Measurements from ENCODE around the gene ZNF83. TPM values are rescaled to one million over a fixed set of nuclear protein-coding genes. Genes with fewer than 3 reads are reported as not detected.

ZNF83 gene
- total and polyA plus RNA-seq, 7 donors = 5.8 to 96.7 (median 49.2) TPM

DNA sequence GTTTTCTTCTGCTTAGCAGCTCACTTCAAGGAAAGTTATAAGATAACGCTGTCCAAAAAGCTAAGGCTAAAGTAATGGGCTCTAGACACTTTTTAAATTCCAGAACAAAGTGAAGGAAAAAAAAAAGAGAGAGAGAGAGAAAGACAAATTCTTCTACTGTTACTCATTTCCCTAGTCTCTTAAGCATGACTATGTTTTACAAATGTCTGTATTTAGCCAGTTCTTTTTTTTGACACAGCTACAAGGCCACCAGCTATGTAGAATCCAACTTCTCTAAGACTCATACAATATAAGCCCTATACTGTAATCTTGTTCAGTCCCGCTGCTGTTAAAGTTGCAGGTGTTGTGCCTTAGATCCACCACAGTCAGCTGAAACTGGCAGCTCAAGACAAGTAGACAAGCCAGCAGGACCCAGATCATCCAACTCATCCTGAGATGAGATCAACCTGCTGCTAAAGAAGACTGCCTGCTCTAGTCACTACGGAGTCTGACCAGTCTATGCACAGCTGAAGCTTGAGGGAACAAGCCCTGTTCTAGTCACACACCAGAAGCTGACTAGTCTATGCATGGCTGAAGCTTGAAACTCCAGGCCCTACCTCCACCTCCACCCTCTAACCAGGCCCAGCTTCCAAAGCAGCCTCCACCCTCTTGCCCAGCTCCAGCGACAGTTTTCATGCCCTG lies 10.3 kb upstream of the ZNF83 start:
- intact Hi-C loops (cut with DNase I) = no loop called here
- TF ChIP-seq POLR2AphosphoS5 (IDR thresholded peaks at IDR 0.05) (no peak), POLR2A (IDR thresholded peaks at IDR 0.05) (no peak), EP300 (IDR thresholded peaks at IDR 0.05) (no peak)
- TF ChIP-seq, protein P1, sequence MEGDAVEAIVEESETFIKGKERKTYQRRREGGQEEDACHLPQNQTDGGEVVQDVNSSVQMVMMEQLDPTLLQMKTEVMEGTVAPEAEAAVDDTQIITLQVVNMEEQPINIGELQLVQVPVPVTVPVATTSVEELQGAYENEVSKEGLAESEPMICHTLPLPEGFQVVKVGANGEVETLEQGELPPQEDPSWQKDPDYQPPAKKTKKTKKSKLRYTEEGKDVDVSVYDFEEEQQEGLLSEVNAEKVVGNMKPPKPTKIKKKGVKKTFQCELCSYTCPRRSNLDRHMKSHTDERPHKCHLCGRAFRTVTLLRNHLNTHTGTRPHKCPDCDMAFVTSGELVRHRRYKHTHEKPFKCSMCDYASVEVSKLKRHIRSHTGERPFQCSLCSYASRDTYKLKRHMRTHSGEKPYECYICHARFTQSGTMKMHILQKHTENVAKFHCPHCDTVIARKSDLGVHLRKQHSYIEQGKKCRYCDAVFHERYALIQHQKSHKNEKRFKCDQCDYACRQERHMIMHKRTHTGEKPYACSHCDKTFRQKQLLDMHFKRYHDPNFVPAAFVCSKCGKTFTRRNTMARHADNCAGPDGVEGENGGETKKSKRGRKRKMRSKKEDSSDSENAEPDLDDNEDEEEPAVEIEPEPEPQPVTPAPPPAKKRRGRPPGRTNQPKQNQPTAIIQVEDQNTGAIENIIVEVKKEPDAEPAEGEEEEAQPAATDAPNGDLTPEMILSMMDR (IDR thresholded peaks at IDR 0.05) = no peak
- Histone ChIP-seq H3K27ac (peak overlapping the region in 1 of 4 donors; percentile 43), H3K9me3 (peaks cover 0 to 7% (median under 1%) of the 10 kb centered on the region in 4 donors), H3K36me3 (peaks cover 5 to 25% (median 18%) of the 10 kb centered on the region in 4 donors), H3K4me3 (no peak overlapping the region), H3K4me1 (peaks cover 0 to 5% (median 0%) of the 10 kb centered on the region in 4 donors), H3K27me3 (no peaks in the 10 kb centered on the region)
- DNase-seq = no peak
- 86 to 95% methylated on average over 4 of the region's 4 CpGs for WGBS, 2 donors

DNA sequence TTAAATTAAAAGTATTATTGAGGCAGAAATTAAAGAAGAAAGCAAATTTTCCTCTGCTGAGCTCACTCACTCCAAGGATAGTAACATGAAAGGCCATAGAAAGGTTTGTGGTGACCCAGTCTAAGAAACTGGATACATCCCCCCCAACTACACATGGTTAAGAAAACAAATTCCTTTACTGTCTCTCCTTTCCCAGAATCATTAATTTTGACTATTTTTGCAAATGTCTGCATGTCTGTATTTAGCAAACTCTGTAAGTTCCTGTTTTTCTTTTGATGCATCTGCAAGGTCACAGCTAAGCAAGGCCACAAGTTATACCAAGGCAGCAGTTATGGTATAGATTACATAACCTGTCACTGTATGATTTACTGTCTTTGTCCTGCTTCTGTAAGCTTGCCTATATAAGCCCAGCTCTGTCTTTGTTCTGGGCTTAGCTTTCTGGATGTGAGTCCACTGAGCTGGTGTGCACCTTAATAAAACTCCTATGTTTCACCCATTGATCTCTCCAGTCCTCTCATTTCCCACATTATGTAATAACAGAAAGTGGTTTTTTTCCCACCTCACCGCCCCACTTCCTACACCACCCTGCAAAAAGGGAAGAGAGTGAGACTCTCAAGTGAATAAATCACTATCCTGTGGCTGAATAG lies 8.5 kb upstream of the ZNF83 start:
- Histone ChIP-seq H3K4me1 (peaks cover 0 to 5% (median 0%) of the 10 kb centered on the region in 4 donors), H3K27me3 (no peaks in the 10 kb centered on the region), H3K27ac (no peak overlapping the region), H3K9me3 (peaks cover 0 to 3% (median under 1%) of the 10 kb centered on the region in 4 donors), H3K4me3 (no peak overlapping the region), H3K36me3 (peaks cover 0 to 10% (median 5%) of the 10 kb centered on the region in 4 donors)
- TF ChIP-seq POLR2A (IDR thresholded peaks at IDR 0.05) = no peak
- TF ChIP-seq EP300 (IDR thresholded peaks at IDR 0.05) = no peak
- TF ChIP-seq, protein P1 (IDR thresholded peaks at IDR 0.05) = no peak
- no peak for TF ChIP-seq POLR2AphosphoS5 (IDR thresholded peaks at IDR 0.05)
- no peak for DNase-seq
- intact Hi-C loops (cut with DNase I) = no loop called here
- WGBS, 2 donors = 93 to 95% methylated on average over 1 of the region's 1 CpG

DNA sequence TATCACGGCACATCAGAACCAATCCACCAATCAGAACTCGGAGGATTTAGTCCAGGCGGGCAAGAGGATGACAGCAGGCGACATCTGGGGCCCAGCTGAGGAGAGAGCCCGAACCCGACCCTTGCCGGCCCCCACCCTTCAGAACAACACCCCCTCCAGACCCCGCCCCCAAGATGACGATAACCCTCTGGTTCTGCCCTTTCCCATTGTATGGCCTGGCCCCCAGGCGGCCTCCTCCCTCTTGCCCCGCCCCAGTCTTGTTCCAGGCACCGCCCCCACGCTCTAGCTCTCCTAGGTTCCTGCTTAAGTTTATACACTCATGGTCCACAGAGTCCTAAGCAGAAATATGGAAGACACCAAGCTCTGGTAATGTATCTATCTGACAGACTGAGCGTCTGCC lies 2.8 kb upstream of the ZNF83 start:
- 70 to 79% methylated on average over 14 of the region's 14 CpGs for WGBS, 2 donors
- H3K36me3 ChIP-seq = no peaks in the 10 kb centered on the region
- H3K4me3 ChIP-seq = no peak overlapping the region
- H3K27ac ChIP-seq = no peak overlapping the region
- DNase-seq = no peak
- H3K4me1 ChIP-seq = peaks cover 0 to 15% (median 14%) of the 10 kb centered on the region in 4 donors
- H3K9me3 ChIP-seq = peaks cover 0 to 3% (median 0%) of the 10 kb centered on the region in 4 donors
- no peaks in the 10 kb centered on the region for H3K27me3 ChIP-seq
- no peak for TF ChIP-seq EP300 (IDR thresholded peaks at IDR 0.05)
- no peak for TF ChIP-seq POLR2AphosphoS5 (IDR thresholded peaks at IDR 0.05)
- no peak for TF ChIP-seq POLR2A (IDR thresholded peaks at IDR 0.05)
- TF ChIP-seq, protein P1 (IDR thresholded peaks at IDR 0.05) = no peak
- intact Hi-C loops (cut with DNase I) = no loop called here

DNA sequence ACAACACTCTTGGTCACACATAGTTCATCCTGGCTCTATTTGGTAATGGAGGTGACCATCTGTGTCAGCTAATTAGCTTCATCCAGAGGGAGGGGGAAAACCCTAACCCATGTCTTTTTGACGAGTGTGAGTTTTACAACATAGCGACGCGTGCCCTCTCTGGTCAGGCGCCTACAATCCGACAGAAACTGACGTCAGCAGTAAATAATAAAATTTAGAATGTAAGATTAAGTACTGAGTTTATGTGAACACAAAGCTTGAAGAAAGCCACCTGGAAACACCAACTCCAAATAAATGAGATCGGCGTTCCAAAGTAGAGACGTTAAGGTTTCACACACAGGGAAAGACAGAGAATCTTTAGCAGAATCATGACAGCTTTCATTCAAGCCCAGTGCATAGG lies 1.8 kb upstream of the ZNF83 start:
- peaks cover 0 to 15% (median 14%) of the 10 kb centered on the region in 4 donors for H3K4me1 ChIP-seq
- WGBS, 2 donors = 83 to 91% methylated on average over 10 of the region's 10 CpGs
- intact Hi-C loops (cut with DNase I) = loop anchor here (2.0 to 10.0 kb wide), 2 partner anchors 51 to 95 kb away; partner anchors contain the start of gene ZNF611
- TF ChIP-seq, protein P1 (IDR thresholded peaks at IDR 0.05) = no peak
- no peak for TF ChIP-seq POLR2A (IDR thresholded peaks at IDR 0.05)
- H3K36me3 ChIP-seq = peaks cover 0 to under 1% (median 0%) of the 10 kb centered on the region in 4 donors
- H3K9me3 ChIP-seq = no peaks in the 10 kb centered on the region
- H3K4me3 ChIP-seq = no peak overlapping the region
- no peak overlapping the region for H3K27ac ChIP-seq
- no peaks in the 10 kb centered on the region for H3K27me3 ChIP-seq
- DNase-seq = no peak
